Measurements from ENCODE around the gene RRH.
A peak's percentile ranks its signal among the peaks of the same experiment; 100 is the strongest.

The RRH gene

GRCh38 chr4:109801895-109802319 is 25.9 kb upstream of the RRH start, which contains the start of gene CFI:
Gene CFI, minus strand, starts transcription at chr4:109801999. Its CDS starts 28 bp downstream, at chr4:109801971.
- no peak within 1 kb of the TSS for H3K27ac ChIP-seq (ENCODE audit: low read length)
- peaks cover 2% of the 10 kb centered on the region for H3K27me3 ChIP-seq (ENCODE audit: insufficient read depth, low read length, poor library complexity)
- ATAC-seq (ENCODE audit: insufficient read depth, low read depth) (no peak), DNase-seq (no peak)
- H3K4me3 ChIP-seq (ENCODE audit: low read depth in 1 of 2, low read length in 2 of 2) = no peak within 1 kb of the TSS
- no peaks in the 10 kb centered on the region for H3K79me2 ChIP-seq (ENCODE audit: insufficient read depth, low read length)
- TF ChIP-seq EZH2 (IDR thresholded peaks at IDR 0.05; ENCODE audit: borderline replicate concordance, low read depth, low read length, severe bottlenecking) = no peak
- TF ChIP-seq, protein P1, sequence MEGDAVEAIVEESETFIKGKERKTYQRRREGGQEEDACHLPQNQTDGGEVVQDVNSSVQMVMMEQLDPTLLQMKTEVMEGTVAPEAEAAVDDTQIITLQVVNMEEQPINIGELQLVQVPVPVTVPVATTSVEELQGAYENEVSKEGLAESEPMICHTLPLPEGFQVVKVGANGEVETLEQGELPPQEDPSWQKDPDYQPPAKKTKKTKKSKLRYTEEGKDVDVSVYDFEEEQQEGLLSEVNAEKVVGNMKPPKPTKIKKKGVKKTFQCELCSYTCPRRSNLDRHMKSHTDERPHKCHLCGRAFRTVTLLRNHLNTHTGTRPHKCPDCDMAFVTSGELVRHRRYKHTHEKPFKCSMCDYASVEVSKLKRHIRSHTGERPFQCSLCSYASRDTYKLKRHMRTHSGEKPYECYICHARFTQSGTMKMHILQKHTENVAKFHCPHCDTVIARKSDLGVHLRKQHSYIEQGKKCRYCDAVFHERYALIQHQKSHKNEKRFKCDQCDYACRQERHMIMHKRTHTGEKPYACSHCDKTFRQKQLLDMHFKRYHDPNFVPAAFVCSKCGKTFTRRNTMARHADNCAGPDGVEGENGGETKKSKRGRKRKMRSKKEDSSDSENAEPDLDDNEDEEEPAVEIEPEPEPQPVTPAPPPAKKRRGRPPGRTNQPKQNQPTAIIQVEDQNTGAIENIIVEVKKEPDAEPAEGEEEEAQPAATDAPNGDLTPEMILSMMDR (IDR thresholded peaks at IDR 0.05; ENCODE audit: borderline replicate concordance, extremely low read depth, low read length, poor library complexity, severe bottlenecking) = no peak
- no peak within 1 kb of the TSS for H3K9ac ChIP-seq (ENCODE audit: low read depth, low read length)
- H4K20me1 ChIP-seq (ENCODE audit: insufficient read depth, low read length) = no peaks in the 10 kb centered on the region
- no peak within 1 kb of the TSS for H2AFZ ChIP-seq (ENCODE audit: low read depth, low read length)
- no peaks in the 10 kb centered on the region for H3K9me3 ChIP-seq (ENCODE audit: insufficient read depth, low read length, severe bottlenecking)
- H3K36me3 ChIP-seq (ENCODE audit: insufficient read depth, low read length) = no peaks in the 10 kb centered on the region
- H3K4me1 ChIP-seq (ENCODE audit: insufficient read depth, low read length) = no peaks in the 10 kb centered on the region
- H3K4me2 ChIP-seq (ENCODE audit: insufficient read depth, low read length) = no peak within 1 kb of the TSS

DNA sequence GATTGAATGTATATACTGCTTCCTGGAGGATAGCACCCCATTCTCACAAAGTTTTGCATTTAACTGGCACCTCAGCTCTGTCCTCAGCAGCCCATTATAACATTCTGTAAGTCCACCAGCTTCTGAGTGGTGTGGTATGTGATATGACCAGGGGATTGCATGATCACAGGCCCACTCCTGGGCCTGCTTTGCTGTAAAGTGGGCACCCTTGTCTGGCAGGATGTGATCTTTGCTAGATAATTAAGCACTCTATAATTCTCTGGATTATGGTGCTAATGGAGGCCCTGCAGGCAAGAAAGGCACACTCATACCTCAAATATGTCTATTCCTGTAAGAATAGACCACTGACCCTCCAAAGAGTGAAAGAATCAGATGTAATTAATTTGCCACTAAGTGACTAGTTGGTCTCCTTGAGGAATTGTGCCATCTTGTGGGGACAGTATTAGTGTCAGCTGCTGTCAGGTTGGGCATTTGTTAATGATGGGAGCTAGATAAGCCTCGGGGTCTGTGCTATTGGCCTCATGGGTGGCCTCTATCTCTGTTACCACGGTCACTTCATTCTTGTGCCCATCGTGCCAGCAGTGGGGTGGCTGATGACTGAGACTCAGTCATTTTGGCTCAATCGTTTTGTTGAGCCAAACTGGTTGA is 23.7 kb upstream of the RRH start:
- Histone ChIP-seq H3K4me1 (ENCODE audit: insufficient read depth, low read length) (no peaks in the 10 kb centered on the region), H4K20me1 (ENCODE audit: insufficient read depth, low read length) (no peaks in the 10 kb centered on the region), H3K9me3 (ENCODE audit: insufficient read depth, low read length, severe bottlenecking) (no peaks in the 10 kb centered on the region), H2AFZ (ENCODE audit: low read depth, low read length) (no peak overlapping the region), H3K9ac (ENCODE audit: low read depth, low read length) (no peak overlapping the region), H3K79me2 (ENCODE audit: insufficient read depth, low read length) (no peaks in the 10 kb centered on the region), H3K4me3 (ENCODE audit: low read depth in 1 of 2, low read length in 2 of 2) (no peak overlapping the region), H3K4me2 (ENCODE audit: insufficient read depth, low read length) (no peak overlapping the region), H3K27me3 (ENCODE audit: insufficient read depth, low read length, poor library complexity) (peaks cover 2% of the 10 kb centered on the region), H3K36me3 (ENCODE audit: insufficient read depth, low read length) (no peaks in the 10 kb centered on the region), H3K27ac (ENCODE audit: low read length) (no peak overlapping the region)
- TF ChIP-seq, protein P1 (IDR thresholded peaks at IDR 0.05; ENCODE audit: borderline replicate concordance, extremely low read depth, low read length, poor library complexity, severe bottlenecking) = peak; percentile 68
- no peak for TF ChIP-seq EZH2 (IDR thresholded peaks at IDR 0.05; ENCODE audit: borderline replicate concordance, low read depth, low read length, severe bottlenecking)
- peak; percentile 24 for DNase-seq
- ATAC-seq (ENCODE audit: insufficient read depth, low read depth) = peak; percentile 71; the same call in 1 of the 3 replicates

DNA sequence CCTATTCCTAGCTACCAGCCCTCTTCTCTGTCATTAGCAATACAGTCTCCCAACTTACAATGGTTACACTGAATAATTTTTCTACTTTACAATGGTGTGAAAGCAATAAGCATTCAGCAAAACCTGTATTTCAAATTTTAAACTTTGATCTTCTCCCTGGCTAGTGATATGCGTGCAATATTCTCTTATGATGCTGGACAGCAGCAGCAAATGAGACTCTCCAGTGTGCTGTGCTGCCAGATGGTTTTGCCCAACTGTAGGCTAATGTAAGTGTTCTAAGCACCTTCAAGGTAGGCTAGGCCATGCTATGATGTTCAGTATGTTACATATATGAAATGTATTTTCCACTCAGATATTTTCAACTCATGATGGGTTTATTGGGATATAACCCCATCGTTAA is 18.1 kb upstream of the RRH start:
- no peak for TF ChIP-seq EZH2 (IDR thresholded peaks at IDR 0.05; ENCODE audit: borderline replicate concordance, low read depth, low read length, severe bottlenecking)
- TF ChIP-seq, protein P1 (IDR thresholded peaks at IDR 0.05; ENCODE audit: borderline replicate concordance, extremely low read depth, low read length, poor library complexity, severe bottlenecking) = no peak
- Histone ChIP-seq H2AFZ (ENCODE audit: low read depth, low read length) (no peak overlapping the region), H3K79me2 (ENCODE audit: insufficient read depth, low read length) (no peaks in the 10 kb centered on the region), H4K20me1 (ENCODE audit: insufficient read depth, low read length) (no peaks in the 10 kb centered on the region), H3K27ac (ENCODE audit: low read length) (no peak overlapping the region), H3K4me2 (ENCODE audit: insufficient read depth, low read length) (no peak overlapping the region), H3K27me3 (ENCODE audit: insufficient read depth, low read length, poor library complexity) (no peaks in the 10 kb centered on the region), H3K9me3 (ENCODE audit: insufficient read depth, low read length, severe bottlenecking) (no peaks in the 10 kb centered on the region), H3K4me1 (ENCODE audit: insufficient read depth, low read length) (peaks cover 8% of the 10 kb centered on the region), H3K36me3 (ENCODE audit: insufficient read depth, low read length) (no peaks in the 10 kb centered on the region), H3K9ac (ENCODE audit: low read depth, low read length) (no peak overlapping the region), H3K4me3 (ENCODE audit: low read depth in 1 of 2, low read length in 2 of 2) (no peak overlapping the region)
- DNase-seq (no peak), ATAC-seq (ENCODE audit: insufficient read depth, low read depth) (no peak)
